Measurements from ENCODE around the gene CACHD1.

CACHD1 gene

DNA sequence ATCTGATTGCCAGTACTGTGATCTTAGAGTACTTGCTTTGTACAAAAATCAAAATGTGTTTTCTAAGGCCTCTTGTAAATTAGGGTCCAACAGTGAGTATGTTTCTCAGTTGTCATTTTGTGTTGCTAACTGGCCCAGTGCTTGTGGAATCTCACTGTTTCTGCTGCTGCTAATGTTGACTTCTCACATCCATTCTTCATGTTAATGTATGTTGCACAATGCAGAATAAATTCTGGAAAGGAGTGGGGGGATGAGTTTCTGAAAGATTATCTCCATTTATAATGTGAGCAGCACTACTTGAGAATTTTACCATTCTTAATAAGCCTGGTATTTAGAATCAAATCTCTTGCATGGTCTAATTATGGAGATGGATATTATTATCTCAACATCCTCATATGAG lies 57.9 kb downstream of the CACHD1 start:
- Histone ChIP-seq H3K27ac (replicated peaks) (no peak overlapping the region), H3K4me3 (replicated peaks; ENCODE audit: insufficient read depth, low read length) (no peak overlapping the region), H3K27me3 (ENCODE audit: insufficient read depth, poor library complexity, severe bottlenecking) (no peaks in the 10 kb centered on the region)
- no peak for DNase-seq (ENCODE audit: low read depth in 1 of 2, low spot score in 1 of 2)
- TF ChIP-seq, protein P1, sequence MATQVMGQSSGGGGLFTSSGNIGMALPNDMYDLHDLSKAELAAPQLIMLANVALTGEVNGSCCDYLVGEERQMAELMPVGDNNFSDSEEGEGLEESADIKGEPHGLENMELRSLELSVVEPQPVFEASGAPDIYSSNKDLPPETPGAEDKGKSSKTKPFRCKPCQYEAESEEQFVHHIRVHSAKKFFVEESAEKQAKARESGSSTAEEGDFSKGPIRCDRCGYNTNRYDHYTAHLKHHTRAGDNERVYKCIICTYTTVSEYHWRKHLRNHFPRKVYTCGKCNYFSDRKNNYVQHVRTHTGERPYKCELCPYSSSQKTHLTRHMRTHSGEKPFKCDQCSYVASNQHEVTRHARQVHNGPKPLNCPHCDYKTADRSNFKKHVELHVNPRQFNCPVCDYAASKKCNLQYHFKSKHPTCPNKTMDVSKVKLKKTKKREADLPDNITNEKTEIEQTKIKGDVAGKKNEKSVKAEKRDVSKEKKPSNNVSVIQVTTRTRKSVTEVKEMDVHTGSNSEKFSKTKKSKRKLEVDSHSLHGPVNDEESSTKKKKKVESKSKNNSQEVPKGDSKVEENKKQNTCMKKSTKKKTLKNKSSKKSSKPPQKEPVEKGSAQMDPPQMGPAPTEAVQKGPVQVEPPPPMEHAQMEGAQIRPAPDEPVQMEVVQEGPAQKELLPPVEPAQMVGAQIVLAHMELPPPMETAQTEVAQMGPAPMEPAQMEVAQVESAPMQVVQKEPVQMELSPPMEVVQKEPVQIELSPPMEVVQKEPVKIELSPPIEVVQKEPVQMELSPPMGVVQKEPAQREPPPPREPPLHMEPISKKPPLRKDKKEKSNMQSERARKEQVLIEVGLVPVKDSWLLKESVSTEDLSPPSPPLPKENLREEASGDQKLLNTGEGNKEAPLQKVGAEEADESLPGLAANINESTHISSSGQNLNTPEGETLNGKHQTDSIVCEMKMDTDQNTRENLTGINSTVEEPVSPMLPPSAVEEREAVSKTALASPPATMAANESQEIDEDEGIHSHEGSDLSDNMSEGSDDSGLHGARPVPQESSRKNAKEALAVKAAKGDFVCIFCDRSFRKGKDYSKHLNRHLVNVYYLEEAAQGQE (IDR thresholded peaks at IDR 0.05; ENCODE audit: insufficient replicate concordance, low read depth), result no peak
- TF ChIP-seq, protein P2, sequence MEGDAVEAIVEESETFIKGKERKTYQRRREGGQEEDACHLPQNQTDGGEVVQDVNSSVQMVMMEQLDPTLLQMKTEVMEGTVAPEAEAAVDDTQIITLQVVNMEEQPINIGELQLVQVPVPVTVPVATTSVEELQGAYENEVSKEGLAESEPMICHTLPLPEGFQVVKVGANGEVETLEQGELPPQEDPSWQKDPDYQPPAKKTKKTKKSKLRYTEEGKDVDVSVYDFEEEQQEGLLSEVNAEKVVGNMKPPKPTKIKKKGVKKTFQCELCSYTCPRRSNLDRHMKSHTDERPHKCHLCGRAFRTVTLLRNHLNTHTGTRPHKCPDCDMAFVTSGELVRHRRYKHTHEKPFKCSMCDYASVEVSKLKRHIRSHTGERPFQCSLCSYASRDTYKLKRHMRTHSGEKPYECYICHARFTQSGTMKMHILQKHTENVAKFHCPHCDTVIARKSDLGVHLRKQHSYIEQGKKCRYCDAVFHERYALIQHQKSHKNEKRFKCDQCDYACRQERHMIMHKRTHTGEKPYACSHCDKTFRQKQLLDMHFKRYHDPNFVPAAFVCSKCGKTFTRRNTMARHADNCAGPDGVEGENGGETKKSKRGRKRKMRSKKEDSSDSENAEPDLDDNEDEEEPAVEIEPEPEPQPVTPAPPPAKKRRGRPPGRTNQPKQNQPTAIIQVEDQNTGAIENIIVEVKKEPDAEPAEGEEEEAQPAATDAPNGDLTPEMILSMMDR (IDR thresholded peaks at IDR 0.05; ENCODE audit: insufficient read depth, low read length), result no peak
- TF ChIP-seq GABPA (IDR thresholded peaks at IDR 0.05; ENCODE audit: low read depth) (no peak), POLR2AphosphoS5 (IDR thresholded peaks at IDR 0.05; ENCODE audit: low read depth) (no peak), SPI1 (IDR thresholded peaks at IDR 0.05; ENCODE audit: borderline replicate concordance, low read depth) (no peak)

DNA sequence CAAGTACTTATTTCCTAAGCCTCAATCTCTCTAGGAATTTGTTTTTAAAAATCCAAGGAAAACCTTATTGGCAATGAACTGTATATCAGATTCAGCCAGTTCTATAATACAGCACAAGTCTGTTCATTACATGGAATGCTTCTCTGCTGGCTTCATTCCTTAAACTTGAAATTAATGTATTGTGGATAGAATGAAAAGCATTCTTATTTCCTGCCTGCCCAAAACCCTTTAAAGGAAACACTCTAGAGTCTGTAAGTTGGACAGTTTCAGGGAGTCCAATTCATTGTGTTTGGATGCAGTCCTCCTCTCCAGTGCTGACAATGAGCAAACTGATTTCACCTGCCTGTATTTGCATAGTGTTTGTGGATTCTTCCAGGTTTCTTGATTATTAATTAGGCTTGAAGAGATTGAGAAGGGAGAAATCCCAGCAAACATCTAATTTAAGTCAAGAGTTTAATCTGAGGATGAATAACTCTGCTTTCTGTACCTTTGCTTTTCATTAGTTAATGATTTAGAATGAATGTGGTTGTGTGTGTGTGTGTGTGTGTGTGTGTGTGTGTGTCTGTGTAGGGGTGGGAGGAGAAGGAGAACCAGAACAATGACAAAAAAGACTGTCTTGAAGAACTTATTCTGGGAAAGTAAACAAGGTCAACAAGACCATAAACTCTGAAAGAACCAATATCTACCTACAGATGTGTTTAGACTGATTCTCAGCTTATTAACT lies 61.2 kb downstream of the CACHD1 start:
- Histone ChIP-seq H3K27me3 (ENCODE audit: insufficient read depth, poor library complexity, severe bottlenecking) (no peaks in the 10 kb centered on the region), H3K4me3 (replicated peaks; ENCODE audit: insufficient read depth, low read length) (no peak overlapping the region), H3K27ac (replicated peaks) (no peak overlapping the region)
- TF ChIP-seq GABPA (IDR thresholded peaks at IDR 0.05; ENCODE audit: low read depth) (no peak), POLR2AphosphoS5 (IDR thresholded peaks at IDR 0.05; ENCODE audit: low read depth) (no peak), SPI1 (IDR thresholded peaks at IDR 0.05; ENCODE audit: borderline replicate concordance, low read depth) (no peak)
- TF ChIP-seq, protein P1 (IDR thresholded peaks at IDR 0.05; ENCODE audit: insufficient replicate concordance, low read depth), result no peak
- TF ChIP-seq, protein P2 (IDR thresholded peaks at IDR 0.05; ENCODE audit: insufficient read depth, low read length), result no peak
- no peak for DNase-seq (ENCODE audit: low read depth in 1 of 2, low spot score in 1 of 2)

DNA sequence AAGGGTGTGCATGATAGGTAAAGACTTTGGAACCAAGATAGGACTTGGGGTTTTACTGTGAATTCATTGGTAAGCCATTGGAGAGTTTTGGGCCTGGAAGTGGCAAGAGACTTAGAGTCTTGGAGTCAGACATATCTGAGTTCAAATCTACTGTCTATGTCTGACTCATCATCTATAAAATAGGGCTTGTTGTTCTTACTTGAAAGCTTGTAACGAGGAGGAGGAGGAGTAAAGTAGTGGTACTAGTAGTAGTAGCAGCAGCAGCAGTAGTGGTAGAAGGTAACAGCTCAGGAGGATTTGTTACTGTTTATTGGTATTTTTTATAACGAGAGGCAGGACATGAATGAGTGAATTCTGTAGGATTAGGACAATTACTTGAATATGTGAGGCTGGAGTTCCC lies 62.7 kb downstream of the CACHD1 start:
- Histone ChIP-seq H3K27me3 (ENCODE audit: insufficient read depth, poor library complexity, severe bottlenecking) (no peaks in the 10 kb centered on the region), H3K4me3 (replicated peaks; ENCODE audit: insufficient read depth, low read length) (no peak overlapping the region), H3K27ac (replicated peaks) (no peak overlapping the region)
- DNase-seq (ENCODE audit: low read depth in 1 of 2, low spot score in 1 of 2), result no peak
- TF ChIP-seq GABPA (IDR thresholded peaks at IDR 0.05; ENCODE audit: low read depth) (no peak), POLR2AphosphoS5 (IDR thresholded peaks at IDR 0.05; ENCODE audit: low read depth) (no peak), SPI1 (IDR thresholded peaks at IDR 0.05; ENCODE audit: borderline replicate concordance, low read depth) (no peak)
- TF ChIP-seq, protein P2 (IDR thresholded peaks at IDR 0.05; ENCODE audit: insufficient read depth, low read length), result no peak
- TF ChIP-seq, protein P1 (IDR thresholded peaks at IDR 0.05; ENCODE audit: insufficient replicate concordance, low read depth), result no peak

Measured in HL-60 (cell line).